ENCODE measurements around the gene NTM. TPM values are rescaled to one million over a fixed set of nuclear protein-coding genes. Genes with fewer than 3 reads are reported as not detected.

Gene NTM
- total RNA-seq, 1 donor from 2014 or later: 9.9 TPM

DNA sequence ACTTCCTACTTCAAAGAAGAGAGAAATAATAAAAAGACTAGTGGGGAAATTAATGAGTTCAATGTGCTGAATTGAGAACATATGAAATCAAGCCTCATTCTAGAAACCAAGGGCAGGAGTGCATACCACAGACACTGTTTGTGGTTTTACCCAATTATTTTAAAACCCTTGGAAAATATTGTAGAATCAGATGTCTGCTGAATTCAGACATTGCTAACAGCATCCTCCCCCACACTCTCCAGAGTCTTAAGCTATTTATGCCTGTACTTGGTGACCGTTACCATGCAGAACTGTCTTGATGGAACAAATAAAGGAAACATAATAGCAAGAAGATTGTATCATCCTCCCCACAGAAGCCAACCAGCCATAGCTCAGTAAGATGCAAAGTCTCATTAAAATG, 850.1 kb downstream of the NTM start:
- Histone ChIP-seq H3K4me3 (ENCODE audit: low read length in 3 of 3) (no peak overlapping the region), H3K9ac (ENCODE audit: low read depth in 1 of 3, low read length in 3 of 3) (no peak overlapping the region), H3K9me3 (ENCODE audit: control insufficient read depth in 3 of 3, low read length in 3 of 3) (no peaks in the 10 kb centered on the region), H3K27ac (ENCODE audit: low read depth, low read length) (no peak overlapping the region), H3K4me1 (ENCODE audit: control insufficient read depth in 3 of 3, insufficient read depth in 3 of 3, low read length in 3 of 3) (peaks cover 0 to 2% (median 0%) of the 10 kb centered on the region in 3 donors), H3K27me3 (ENCODE audit: control insufficient read depth in 3 of 3, insufficient read depth in 3 of 3, low read length in 3 of 3) (no peaks in the 10 kb centered on the region), H3K36me3 (ENCODE audit: control insufficient read depth in 3 of 3, insufficient read depth in 3 of 3, low read length in 3 of 3) (no peaks in the 10 kb centered on the region)

DNA sequence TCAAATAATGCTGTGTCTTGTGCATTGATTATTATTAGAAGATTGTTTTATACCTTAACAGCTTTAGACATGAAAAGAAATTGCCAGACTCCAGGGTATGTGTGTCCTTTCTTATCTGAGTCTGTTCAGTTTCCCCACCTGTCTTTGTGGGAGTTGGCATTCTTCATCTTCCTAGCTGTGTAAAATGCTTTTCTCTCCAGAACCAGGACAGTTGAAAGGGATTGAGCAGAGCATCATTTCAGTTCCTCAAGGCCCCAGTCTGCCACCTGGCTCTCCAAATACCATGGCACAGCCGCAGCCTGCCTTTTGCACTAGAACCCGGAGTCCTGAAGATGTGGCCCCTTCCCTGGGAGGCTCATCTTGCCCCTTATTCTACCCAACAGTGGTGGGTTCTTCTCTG, 851.9 kb downstream of the NTM start:
- Histone ChIP-seq H3K27ac (ENCODE audit: low read depth, low read length) (no peak overlapping the region), H3K4me3 (ENCODE audit: low read length in 3 of 3) (no peak overlapping the region), H3K9me3 (ENCODE audit: control insufficient read depth in 3 of 3, low read length in 3 of 3) (no peaks in the 10 kb centered on the region), H3K27me3 (ENCODE audit: control insufficient read depth in 3 of 3, insufficient read depth in 3 of 3, low read length in 3 of 3) (no peaks in the 10 kb centered on the region), H3K9ac (ENCODE audit: low read depth in 1 of 3, low read length in 3 of 3) (no peak overlapping the region), H3K36me3 (ENCODE audit: control insufficient read depth in 3 of 3, insufficient read depth in 3 of 3, low read length in 3 of 3) (no peaks in the 10 kb centered on the region), H3K4me1 (ENCODE audit: control insufficient read depth in 3 of 3, insufficient read depth in 3 of 3, low read length in 3 of 3) (peaks cover 0 to 2% (median 0%) of the 10 kb centered on the region in 3 donors)

DNA sequence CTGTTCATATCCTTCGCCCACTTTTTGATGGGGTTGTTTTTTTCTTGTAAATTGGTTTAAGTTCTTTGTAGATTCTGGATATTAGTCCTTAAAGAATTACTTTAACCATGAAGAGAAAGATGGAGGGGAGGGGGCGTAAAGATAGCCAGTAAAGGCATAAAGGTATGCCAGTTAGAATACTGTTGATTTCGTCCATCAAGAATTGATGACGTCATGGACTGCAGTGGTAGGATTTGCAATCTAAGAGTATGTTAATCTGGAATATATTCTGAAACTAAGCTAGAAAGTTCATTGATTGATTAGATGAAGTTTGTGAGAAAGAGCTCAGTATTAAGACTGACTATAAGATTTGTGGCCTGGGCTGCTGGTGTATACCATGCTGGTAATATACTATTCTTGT, 856.1 kb downstream of the NTM start:
- Histone ChIP-seq H3K4me3 (ENCODE audit: low read length in 3 of 3) (no peak overlapping the region), H3K9me3 (ENCODE audit: control insufficient read depth in 3 of 3, low read length in 3 of 3) (peaks cover 0 to 3% (median 0%) of the 10 kb centered on the region in 3 donors), H3K4me1 (ENCODE audit: control insufficient read depth in 3 of 3, insufficient read depth in 3 of 3, low read length in 3 of 3) (no peaks in the 10 kb centered on the region), H3K27ac (ENCODE audit: low read depth, low read length) (no peak overlapping the region), H3K27me3 (ENCODE audit: control insufficient read depth in 3 of 3, insufficient read depth in 3 of 3, low read length in 3 of 3) (peaks cover 0 to 3% (median 0%) of the 10 kb centered on the region in 3 donors), H3K9ac (ENCODE audit: low read depth in 1 of 3, low read length in 3 of 3) (no peak overlapping the region), H3K36me3 (ENCODE audit: control insufficient read depth in 3 of 3, insufficient read depth in 3 of 3, low read length in 3 of 3) (no peaks in the 10 kb centered on the region)

- Histone ChIP-seq H3K27me3 (ENCODE audit: control insufficient read depth in 3 of 3, insufficient read depth in 3 of 3, low read length in 3 of 3) (peaks cover 0 to 3% (median 0%) of the 10 kb centered on the region in 3 donors), H3K9ac (ENCODE audit: low read depth in 1 of 3, low read length in 3 of 3) (no peak overlapping the region), H3K36me3 (ENCODE audit: control insufficient read depth in 3 of 3, insufficient read depth in 3 of 3, low read length in 3 of 3) (no peaks in the 10 kb centered on the region), H3K4me3 (ENCODE audit: low read length in 3 of 3) (no peak overlapping the region), H3K27ac (ENCODE audit: low read depth, low read length) (no peak overlapping the region), H3K4me1 (ENCODE audit: control insufficient read depth in 3 of 3, insufficient read depth in 3 of 3, low read length in 3 of 3) (no peaks in the 10 kb centered on the region), H3K9me3 (ENCODE audit: control insufficient read depth in 3 of 3, low read length in 3 of 3) (peaks cover 0 to 3% (median 0%) of the 10 kb centered on the region in 3 donors)
Observed at GRCh38 chr11:132228746-132229325, 858.4 kb downstream of the NTM start.

DNA sequence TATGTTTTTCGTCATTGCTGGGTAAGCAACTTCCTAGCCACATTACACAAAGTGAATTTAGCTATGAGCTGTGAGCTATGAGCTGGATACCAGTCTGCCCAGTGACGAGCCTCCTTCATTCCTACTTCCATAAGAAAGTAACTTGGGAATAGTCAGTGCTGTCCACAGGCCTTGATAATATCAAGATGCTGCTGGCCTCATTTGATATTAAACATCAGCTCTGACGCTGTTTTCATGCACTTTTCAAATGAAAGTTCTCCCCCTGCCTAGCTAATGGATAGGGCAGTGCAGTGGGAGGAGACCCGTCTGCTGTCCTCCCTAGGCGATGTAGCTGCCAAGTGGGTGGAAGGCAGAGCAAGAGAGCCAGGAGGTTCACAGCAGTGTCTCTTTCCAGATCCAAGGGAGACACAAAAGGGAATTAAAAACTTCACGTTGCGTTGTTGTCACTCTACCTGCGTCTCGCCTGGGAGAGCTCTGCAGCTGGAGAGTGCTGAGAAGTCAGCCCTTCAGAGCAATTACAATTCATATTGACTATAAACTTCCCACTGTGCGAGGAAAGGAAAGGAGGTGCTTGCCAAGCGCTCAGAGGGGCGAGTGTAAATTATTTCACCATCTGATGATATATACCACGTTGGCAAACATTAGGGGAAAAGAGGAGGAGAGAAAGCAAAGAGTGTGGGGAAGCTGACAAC, 861.4 kb downstream of the NTM start:
- H3K4me3 ChIP-seq (ENCODE audit: low read length in 3 of 3): no peak overlapping the region
- H3K27ac ChIP-seq (ENCODE audit: low read depth, low read length): no peak overlapping the region
- peaks cover 0 to 3% (median 0%) of the 10 kb centered on the region in 3 donors for H3K27me3 ChIP-seq (ENCODE audit: control insufficient read depth in 3 of 3, insufficient read depth in 3 of 3, low read length in 3 of 3)
- H3K36me3 ChIP-seq (ENCODE audit: control insufficient read depth in 3 of 3, insufficient read depth in 3 of 3, low read length in 3 of 3): no peaks in the 10 kb centered on the region
- H3K9me3 ChIP-seq (ENCODE audit: control insufficient read depth in 3 of 3, low read length in 3 of 3): peaks cover 0 to 3% (median 0%) of the 10 kb centered on the region in 3 donors
- no peak overlapping the region for H3K9ac ChIP-seq (ENCODE audit: low read depth in 1 of 3, low read length in 3 of 3)
- no peaks in the 10 kb centered on the region for H3K4me1 ChIP-seq (ENCODE audit: control insufficient read depth in 3 of 3, insufficient read depth in 3 of 3, low read length in 3 of 3)

GRCh38 chr11:132234878-132235277, 864.5 kb downstream of the NTM start:
- peaks cover 0 to 3% (median 0%) of the 10 kb centered on the region in 3 donors for H3K9me3 ChIP-seq (ENCODE audit: control insufficient read depth in 3 of 3, low read length in 3 of 3)
- no peak overlapping the region for H3K27ac ChIP-seq (ENCODE audit: low read depth, low read length)
- H3K27me3 ChIP-seq (ENCODE audit: control insufficient read depth in 3 of 3, insufficient read depth in 3 of 3, low read length in 3 of 3): no peaks in the 10 kb centered on the region
- no peak overlapping the region for H3K9ac ChIP-seq (ENCODE audit: low read depth in 1 of 3, low read length in 3 of 3)
- no peaks in the 10 kb centered on the region for H3K4me1 ChIP-seq (ENCODE audit: control insufficient read depth in 3 of 3, insufficient read depth in 3 of 3, low read length in 3 of 3)
- no peaks in the 10 kb centered on the region for H3K36me3 ChIP-seq (ENCODE audit: control insufficient read depth in 3 of 3, insufficient read depth in 3 of 3, low read length in 3 of 3)
- no peak overlapping the region for H3K4me3 ChIP-seq (ENCODE audit: low read length in 3 of 3)

DNA sequence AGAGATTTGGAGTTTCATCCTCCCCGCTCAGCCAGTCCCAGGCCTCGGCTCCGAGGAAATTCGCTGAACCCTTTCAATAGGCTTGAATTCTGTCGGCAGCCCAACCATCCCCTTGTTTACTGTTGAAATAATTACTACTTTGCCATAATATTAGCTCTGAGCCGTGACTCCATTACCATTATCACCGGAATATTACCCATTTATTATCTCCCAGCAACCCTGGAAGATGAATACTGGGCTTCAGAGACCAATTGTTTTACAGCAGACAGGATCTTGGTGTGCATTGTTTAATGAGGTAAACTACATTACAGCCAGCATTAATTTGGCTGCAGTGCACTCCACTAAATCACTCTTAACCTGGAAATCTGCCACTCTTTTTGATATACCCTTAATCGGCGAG, 867.4 kb downstream of the NTM start:
- no peak overlapping the region for H3K9ac ChIP-seq (ENCODE audit: low read depth in 1 of 3, low read length in 3 of 3)
- peaks cover 0 to 3% (median 0%) of the 10 kb centered on the region in 3 donors for H3K9me3 ChIP-seq (ENCODE audit: control insufficient read depth in 3 of 3, low read length in 3 of 3)
- no peak overlapping the region for H3K4me3 ChIP-seq (ENCODE audit: low read length in 3 of 3)
- H3K4me1 ChIP-seq (ENCODE audit: control insufficient read depth in 3 of 3, insufficient read depth in 3 of 3, low read length in 3 of 3): no peaks in the 10 kb centered on the region
- H3K27ac ChIP-seq (ENCODE audit: low read depth, low read length): no peak overlapping the region
- H3K36me3 ChIP-seq (ENCODE audit: control insufficient read depth in 3 of 3, insufficient read depth in 3 of 3, low read length in 3 of 3): no peaks in the 10 kb centered on the region
- no peaks in the 10 kb centered on the region for H3K27me3 ChIP-seq (ENCODE audit: control insufficient read depth in 3 of 3, insufficient read depth in 3 of 3, low read length in 3 of 3)

- H3K27me3 ChIP-seq (ENCODE audit: control insufficient read depth in 3 of 3, insufficient read depth in 3 of 3, low read length in 3 of 3): no peaks in the 10 kb centered on the region
- H3K4me1 ChIP-seq (ENCODE audit: control insufficient read depth in 3 of 3, insufficient read depth in 3 of 3, low read length in 3 of 3): no peaks in the 10 kb centered on the region
- H3K9me3 ChIP-seq (ENCODE audit: control insufficient read depth in 3 of 3, low read length in 3 of 3): peaks cover 0 to 3% (median 0%) of the 10 kb centered on the region in 3 donors
- no peaks in the 10 kb centered on the region for H3K36me3 ChIP-seq (ENCODE audit: control insufficient read depth in 3 of 3, insufficient read depth in 3 of 3, low read length in 3 of 3)
- H3K4me3 ChIP-seq (ENCODE audit: low read length in 3 of 3): no peak overlapping the region
- no peak overlapping the region for H3K27ac ChIP-seq (ENCODE audit: low read depth, low read length)
- no peak overlapping the region for H3K9ac ChIP-seq (ENCODE audit: low read depth in 1 of 3, low read length in 3 of 3)
Observed at GRCh38 chr11:132238331-132238866, 868.0 kb downstream of the NTM start.

- H3K27ac ChIP-seq (ENCODE audit: low read depth, low read length): no peak overlapping the region
- H3K4me1 ChIP-seq (ENCODE audit: control insufficient read depth in 3 of 3, insufficient read depth in 3 of 3, low read length in 3 of 3): no peaks in the 10 kb centered on the region
- no peak overlapping the region for H3K9ac ChIP-seq (ENCODE audit: low read depth in 1 of 3, low read length in 3 of 3)
- H3K27me3 ChIP-seq (ENCODE audit: control insufficient read depth in 3 of 3, insufficient read depth in 3 of 3, low read length in 3 of 3): no peaks in the 10 kb centered on the region
- no peaks in the 10 kb centered on the region for H3K36me3 ChIP-seq (ENCODE audit: control insufficient read depth in 3 of 3, insufficient read depth in 3 of 3, low read length in 3 of 3)
- H3K9me3 ChIP-seq (ENCODE audit: control insufficient read depth in 3 of 3, low read length in 3 of 3): peaks cover 0 to 3% (median 0%) of the 10 kb centered on the region in 3 donors
- no peak overlapping the region for H3K4me3 ChIP-seq (ENCODE audit: low read length in 3 of 3)
Observed at GRCh38 chr11:132240374-132240773, 870.0 kb downstream of the NTM start.

GRCh38 chr11:132242632-132243031, 872.2 kb downstream of the NTM start:
- Histone ChIP-seq H3K36me3 (ENCODE audit: control insufficient read depth in 3 of 3, insufficient read depth in 3 of 3, low read length in 3 of 3) (no peaks in the 10 kb centered on the region), H3K27ac (ENCODE audit: low read depth, low read length) (no peak overlapping the region), H3K9me3 (ENCODE audit: control insufficient read depth in 3 of 3, low read length in 3 of 3) (no peaks in the 10 kb centered on the region), H3K4me1 (ENCODE audit: control insufficient read depth in 3 of 3, insufficient read depth in 3 of 3, low read length in 3 of 3) (no peaks in the 10 kb centered on the region), H3K9ac (ENCODE audit: low read depth in 1 of 3, low read length in 3 of 3) (no peak overlapping the region), H3K27me3 (ENCODE audit: control insufficient read depth in 3 of 3, insufficient read depth in 3 of 3, low read length in 3 of 3) (peaks cover 0 to 3% (median 0%) of the 10 kb centered on the region in 3 donors), H3K4me3 (ENCODE audit: low read length in 3 of 3) (no peak overlapping the region)
